Measurements from ENCODE around the gene RASD2.

DNA sequence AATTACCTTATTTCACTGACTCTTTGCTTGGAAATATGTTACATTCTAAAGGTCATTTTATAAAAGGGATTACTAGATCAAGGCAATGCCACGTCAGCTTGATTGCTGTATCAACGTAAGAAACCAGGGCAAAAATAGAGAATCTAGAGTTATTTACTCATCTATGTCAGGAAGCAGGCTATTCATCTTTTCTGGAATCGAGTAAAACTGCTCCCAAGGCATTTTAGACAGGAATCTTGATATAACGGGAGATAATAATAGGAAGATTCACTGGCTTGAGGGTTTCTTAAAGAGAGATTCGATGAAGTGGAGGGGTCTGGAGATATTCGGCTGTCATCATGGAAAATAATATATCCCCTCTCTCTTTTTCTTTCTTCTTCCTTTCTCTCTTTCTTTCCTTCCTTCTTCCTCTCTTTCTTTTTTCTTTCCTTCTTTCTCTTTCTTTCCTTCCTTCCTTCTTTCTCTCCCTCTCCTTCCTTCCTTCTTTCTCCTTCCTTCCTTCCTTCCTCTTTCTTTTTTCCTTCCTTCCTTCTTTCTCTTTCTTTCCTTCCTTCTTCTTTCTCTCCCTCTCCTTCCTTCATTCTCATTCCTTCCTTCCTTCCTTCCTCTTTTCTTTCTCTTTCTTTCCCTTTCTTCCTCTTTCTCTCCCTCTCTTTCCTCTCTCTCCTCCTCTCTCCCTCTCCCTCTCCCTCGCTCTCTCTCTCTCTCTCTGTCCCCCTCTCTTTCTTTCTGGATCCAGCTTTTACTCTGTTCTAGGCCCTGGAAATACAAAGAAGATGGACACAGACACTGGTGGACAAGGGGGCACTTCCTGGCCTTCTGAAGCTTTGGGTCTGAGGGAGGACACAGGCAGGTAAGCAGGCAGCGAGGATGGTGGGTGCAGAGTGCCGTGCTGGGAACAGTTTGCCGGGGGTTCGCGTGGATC, 18.1 kb upstream of the RASD2 start:
- TF ChIP-seq, protein P1, sequence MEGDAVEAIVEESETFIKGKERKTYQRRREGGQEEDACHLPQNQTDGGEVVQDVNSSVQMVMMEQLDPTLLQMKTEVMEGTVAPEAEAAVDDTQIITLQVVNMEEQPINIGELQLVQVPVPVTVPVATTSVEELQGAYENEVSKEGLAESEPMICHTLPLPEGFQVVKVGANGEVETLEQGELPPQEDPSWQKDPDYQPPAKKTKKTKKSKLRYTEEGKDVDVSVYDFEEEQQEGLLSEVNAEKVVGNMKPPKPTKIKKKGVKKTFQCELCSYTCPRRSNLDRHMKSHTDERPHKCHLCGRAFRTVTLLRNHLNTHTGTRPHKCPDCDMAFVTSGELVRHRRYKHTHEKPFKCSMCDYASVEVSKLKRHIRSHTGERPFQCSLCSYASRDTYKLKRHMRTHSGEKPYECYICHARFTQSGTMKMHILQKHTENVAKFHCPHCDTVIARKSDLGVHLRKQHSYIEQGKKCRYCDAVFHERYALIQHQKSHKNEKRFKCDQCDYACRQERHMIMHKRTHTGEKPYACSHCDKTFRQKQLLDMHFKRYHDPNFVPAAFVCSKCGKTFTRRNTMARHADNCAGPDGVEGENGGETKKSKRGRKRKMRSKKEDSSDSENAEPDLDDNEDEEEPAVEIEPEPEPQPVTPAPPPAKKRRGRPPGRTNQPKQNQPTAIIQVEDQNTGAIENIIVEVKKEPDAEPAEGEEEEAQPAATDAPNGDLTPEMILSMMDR (IDR thresholded peaks at IDR 0.05; ENCODE audit: low read depth, low read length), result no peak
- TF ChIP-seq EZH2phosphoT487 (IDR thresholded peaks at IDR 0.05; ENCODE audit: low read depth), result no peak

Data from OCI-LY3 (cell line).